ENCODE measurements around the gene FILIP1. TPM values are rescaled to one million over a fixed set of nuclear protein-coding genes. Genes with fewer than 3 reads are reported as not detected.

The FILIP1 gene
- total and polyA plus RNA-seq, 9 donors, result 1.1 to 7.1 (median 2.7) TPM

- WGBS, 3 donors, result 74 to 79% (median 78%) methylated on average over 2 of the region's 2 CpGs
- Histone ChIP-seq H3K36me3 (no peaks in the 10 kb centered on the region), H3K4me3 (no peak overlapping the region), H3K4me1 (ENCODE audit: insufficient read depth) (no peaks in the 10 kb centered on the region), H3K27me3 (no peaks in the 10 kb centered on the region), H3K9me3 (no peaks in the 10 kb centered on the region), H3K27ac (no peak overlapping the region)
- DNase-seq, result no peak
- no peak for TF ChIP-seq EP300 (IDR thresholded peaks at IDR 0.05)
- no peak for TF ChIP-seq CTCF (IDR thresholded peaks at IDR 0.05)
- TF ChIP-seq POLR2A (IDR thresholded peaks at IDR 0.05), result no peak
- intact Hi-C loops (cut with DNase I), result no loop called here
These were observed 166.9 kb downstream of the FILIP1 start for GRCh38 chr6:75326557-75327258.

- DNase-seq, result no peak
- TF ChIP-seq CTCF (IDR thresholded peaks at IDR 0.05) (no peak), POLR2A (IDR thresholded peaks at IDR 0.05) (no peak), EP300 (IDR thresholded peaks at IDR 0.05) (no peak)
- 67 to 74% (median 67%) methylated on average over 2 of the region's 2 CpGs for WGBS, 3 donors
- Histone ChIP-seq H3K36me3 (no peaks in the 10 kb centered on the region), H3K4me1 (ENCODE audit: insufficient read depth) (peaks cover 2% of the 10 kb centered on the region), H3K27ac (no peak overlapping the region), H3K4me3 (no peak overlapping the region), H3K9me3 (no peaks in the 10 kb centered on the region), H3K27me3 (no peaks in the 10 kb centered on the region)
- intact Hi-C loops (cut with DNase I), result no loop called here
These were observed 174.7 kb downstream of the FILIP1 start for GRCh38 chr6:75318900-75319299.

GRCh38 chr6:75317503-75318206 is 175.9 kb downstream of the FILIP1 start:
- TF ChIP-seq EP300 (IDR thresholded peaks at IDR 0.05) (no peak), POLR2A (IDR thresholded peaks at IDR 0.05) (no peak), CTCF (IDR thresholded peaks at IDR 0.05) (no peak)
- H3K36me3 ChIP-seq, result no peaks in the 10 kb centered on the region
- intact Hi-C loops (cut with DNase I), result no loop called here
- H3K4me1 ChIP-seq (ENCODE audit: insufficient read depth), result peaks cover 2% of the 10 kb centered on the region
- no peak overlapping the region for H3K4me3 ChIP-seq
- no peak for DNase-seq
- no peaks in the 10 kb centered on the region for H3K9me3 ChIP-seq
- 35 to 41% (median 39%) methylated on average over 4 of the region's 4 CpGs for WGBS, 3 donors
- H3K27ac ChIP-seq, result no peak overlapping the region
- H3K27me3 ChIP-seq, result no peaks in the 10 kb centered on the region

GRCh38 chr6:75315978-75316377 is 177.6 kb downstream of the FILIP1 start:
- intact Hi-C loops (cut with DNase I), result no loop called here
- Histone ChIP-seq H3K36me3 (no peaks in the 10 kb centered on the region), H3K4me1 (ENCODE audit: insufficient read depth) (peaks cover 2% of the 10 kb centered on the region), H3K9me3 (no peaks in the 10 kb centered on the region), H3K27me3 (no peaks in the 10 kb centered on the region), H3K4me3 (no peak overlapping the region), H3K27ac (no peak overlapping the region)
- DNase-seq, result no peak
- TF ChIP-seq POLR2A (IDR thresholded peaks at IDR 0.05) (no peak), EP300 (IDR thresholded peaks at IDR 0.05) (no peak), CTCF (IDR thresholded peaks at IDR 0.05) (no peak)

Data from ovary (tissue), 9 donors.